Esophagus squamous epithelium (tissue), 5 donors: Measurements from ENCODE around the gene GRIK1. TPM values are rescaled to one million over a fixed set of nuclear protein-coding genes. Genes with fewer than 3 reads are reported as not detected.

Experiments
- DNase-seq: peaks from one replicate; lab custom pipeline; 2025; lab: John Stamatoyannopoulos, UW
- H3K27ac ChIP-seq, 4 donors: fragments of 200-600 bp; sonication (generic); one replicate each; pipeline ENCODE4 v1.5.1; 2016 to 2019; ENCODE audit warnings: mild to moderate bottlenecking in 1 of 4
- H3K27me3 ChIP-seq, 4 donors: fragments of 200-600 bp; sonication (generic); 1 replicate in 3 of 4; 2 replicates in 1 of 4; pipeline versions ENCODE4 v1.5.1 to v1.6.0; 2017 to 2021; ENCODE audit warnings: antibody characterized with exemption in 1 of 4
- H3K36me3 ChIP-seq, 3 donors: fragments of 200-600 bp; sonication (generic); one replicate each; pipeline ENCODE4 v1.5.1; 2016 to 2019
- H3K4me1 ChIP-seq, 3 donors: fragments of 200-600 bp; sonication (generic); one replicate each; pipeline ENCODE4 v1.5.1; 2017 to 2019
- H3K4me3 ChIP-seq, 4 donors: fragments of 200-600 bp; sonication (generic); 1 replicate in 3 of 4; 2 replicates in 1 of 4; pipeline ENCODE4 v1.5.1; 2016 to 2019; ENCODE audit warnings: mild to moderate bottlenecking in 2 of 4, moderate library complexity in 1 of 4
- H3K9me3 ChIP-seq, 3 donors: fragments of 200-600 bp; sonication (generic); one replicate each; pipeline ENCODE4 v1.5.1; 2016 to 2019
- CTCF ChIP-seq, 6 experiments: fragments of 450-650 bp in 4 of 6; fragments of 200-600 bp in 2 of 6; sonication (generic) in 2 of 6; IDR thresholded peaks; one replicate each; pipeline ENCODE4 v1.5.1; 2016 to 2019; ENCODE audit warnings: antibody characterized with exemption in 6 of 6, mild to moderate bottlenecking in 4 of 6, moderate library complexity in 4 of 6
- POLR2A ChIP-seq, 4 donors: fragments of 450-650 bp; IDR thresholded peaks; one replicate each; pipeline ENCODE4 v1.6.1; 2017; ENCODE audit warnings: antibody characterized with exemption in 4 of 4, mild to moderate bottlenecking in 4 of 4, moderate library complexity in 3 of 4
- WGBS, 2 donors: methylation state at CpG; one replicate each; pipeline ENCODE4 v1.1.5; 2018; 5-methylcytosine and 5-hydroxymethylcytosine counted together
- intact Hi-C: fragments of 100-400 bp; cut with DNase I; formaldehyde crosslinking; loops from one replicate; pipeline ENCODE4 v1.15.0; 2022
- total RNA-seq, 4 donors: library from RNA; depleted of rRNA; stranded (reverse); fragments of >200 nt; gene quantifications; one replicate each; pipeline ENCODE4 v1.1.0, GENCODE V29; 2016
- donor health status: DM: yes; HTN: yes; CAD: no.

The GRIK1 gene
- total RNA-seq, 4 donors from 2014 or later = 0.19 TPM; not detected in 3

- TF ChIP-seq POLR2A (IDR thresholded peaks at IDR 0.05) = no peak
- no peak for TF ChIP-seq CTCF (IDR thresholded peaks at IDR 0.05)
Measured at GRCh38 chr21:29867796-29868195, 72.0 kb downstream of the GRIK1 start.

GRCh38 chr21:29860346-29860745, 79.5 kb downstream of the GRIK1 start:
- TF ChIP-seq POLR2A (IDR thresholded peaks at IDR 0.05) (no peak), CTCF (IDR thresholded peaks at IDR 0.05) (no peak)
- WGBS, 2 donors = 69 to 78% methylated on average over 2 of the region's 2 CpGs

More at GRCh38 chr21:29867796-29868195, 72.0 kb downstream of the GRIK1 start:
- no peak overlapping the region for H3K4me3 ChIP-seq
- 80 to 84% methylated on average over 1 of the region's 1 CpG for WGBS, 2 donors
- H3K9me3 ChIP-seq = no peaks in the 10 kb centered on the region
- no peak overlapping the region for H3K27ac ChIP-seq
- H3K36me3 ChIP-seq = no peaks in the 10 kb centered on the region
- H3K27me3 ChIP-seq = peaks cover 0 to 7% (median 0%) of the 10 kb centered on the region in 4 donors
- intact Hi-C loops = no loop called here
- H3K4me1 ChIP-seq = no peaks in the 10 kb centered on the region
- no peak for DNase-seq

GRCh38 chr21:29857150-29857549, 82.6 kb downstream of the GRIK1 start:
- Histone ChIP-seq H3K27me3 (no peaks in the 10 kb centered on the region), H3K4me1 (no peaks in the 10 kb centered on the region), H3K4me3 (no peak overlapping the region), H3K9me3 (no peaks in the 10 kb centered on the region), H3K27ac (no peak overlapping the region), H3K36me3 (no peaks in the 10 kb centered on the region)
- TF ChIP-seq POLR2A (IDR thresholded peaks at IDR 0.05) (no peak), CTCF (IDR thresholded peaks at IDR 0.05) (no peak)
- intact Hi-C loops = no loop called here
- WGBS, 2 donors = 66 to 74% methylated on average over 6 of the region's 6 CpGs
- no peak for DNase-seq

More at GRCh38 chr21:29860346-29860745, 79.5 kb downstream of the GRIK1 start:
- Histone ChIP-seq H3K27me3 (peaks cover 0 to 4% (median 0%) of the 10 kb centered on the region in 4 donors), H3K27ac (no peak overlapping the region), H3K9me3 (no peaks in the 10 kb centered on the region), H3K36me3 (no peaks in the 10 kb centered on the region), H3K4me1 (no peaks in the 10 kb centered on the region), H3K4me3 (no peak overlapping the region)
- DNase-seq = no peak
- intact Hi-C loops = no loop called here

GRCh38 chr21:29854795-29855194, 85.0 kb downstream of the GRIK1 start:
- no peak overlapping the region for H3K27ac ChIP-seq
- DNase-seq = no peak
- no peaks in the 10 kb centered on the region for H3K4me1 ChIP-seq
- TF ChIP-seq POLR2A (IDR thresholded peaks at IDR 0.05) (no peak), CTCF (IDR thresholded peaks at IDR 0.05) (no peak)
- no peaks in the 10 kb centered on the region for H3K9me3 ChIP-seq
- H3K4me3 ChIP-seq = no peak overlapping the region
- intact Hi-C loops = no loop called here
- H3K36me3 ChIP-seq = no peaks in the 10 kb centered on the region
- no peaks in the 10 kb centered on the region for H3K27me3 ChIP-seq
- WGBS, 2 donors = 87 to 95% methylated on average over 1 of the region's 1 CpG

GRCh38 chr21:29851611-29852010, 88.2 kb downstream of the GRIK1 start:
- Histone ChIP-seq H3K4me3 (no peak overlapping the region), H3K4me1 (no peaks in the 10 kb centered on the region), H3K27me3 (peaks cover 0 to 5% (median 0%) of the 10 kb centered on the region in 4 donors), H3K27ac (no peak overlapping the region), H3K36me3 (no peaks in the 10 kb centered on the region), H3K9me3 (no peaks in the 10 kb centered on the region)
- no peak for DNase-seq
- TF ChIP-seq CTCF (IDR thresholded peaks at IDR 0.05) (no peak), POLR2A (IDR thresholded peaks at IDR 0.05) (no peak)
- intact Hi-C loops = no loop called here
- WGBS, 2 donors = 62 to 76% methylated on average over 3 of the region's 3 CpGs
